Renal cortex interstitium (tissue), 11 donors: Measurements from ENCODE around the gene TMC3. TPM values are rescaled to one million over a fixed set of nuclear protein-coding genes. Genes with fewer than 3 reads are reported as not detected.

Source experiments
- DNase-seq, 11 donors: peaks; one replicate each; pipeline ENCODE4 v3.0.0-alpha.2; 2013; ENCODE audit warnings: low read depth in 9 of 11, low spot score in 4 of 11; ENCODE audit errors: extremely low read depth in 1 of 11
- polyA plus RNA-seq, 3 donors: library from polyadenylated mRNA; unstranded; fragments of 120-200 nt; gene quantifications; one replicate each; pipeline ENCODE4 v1.2.1, GENCODE V29; 2013; ENCODE audit not compliant: insufficient read length in 3 of 3

Gene TMC3
- polyA plus RNA-seq, 3 donors, result 0.08 to 0.38 (median 0.11) TPM

DNA sequence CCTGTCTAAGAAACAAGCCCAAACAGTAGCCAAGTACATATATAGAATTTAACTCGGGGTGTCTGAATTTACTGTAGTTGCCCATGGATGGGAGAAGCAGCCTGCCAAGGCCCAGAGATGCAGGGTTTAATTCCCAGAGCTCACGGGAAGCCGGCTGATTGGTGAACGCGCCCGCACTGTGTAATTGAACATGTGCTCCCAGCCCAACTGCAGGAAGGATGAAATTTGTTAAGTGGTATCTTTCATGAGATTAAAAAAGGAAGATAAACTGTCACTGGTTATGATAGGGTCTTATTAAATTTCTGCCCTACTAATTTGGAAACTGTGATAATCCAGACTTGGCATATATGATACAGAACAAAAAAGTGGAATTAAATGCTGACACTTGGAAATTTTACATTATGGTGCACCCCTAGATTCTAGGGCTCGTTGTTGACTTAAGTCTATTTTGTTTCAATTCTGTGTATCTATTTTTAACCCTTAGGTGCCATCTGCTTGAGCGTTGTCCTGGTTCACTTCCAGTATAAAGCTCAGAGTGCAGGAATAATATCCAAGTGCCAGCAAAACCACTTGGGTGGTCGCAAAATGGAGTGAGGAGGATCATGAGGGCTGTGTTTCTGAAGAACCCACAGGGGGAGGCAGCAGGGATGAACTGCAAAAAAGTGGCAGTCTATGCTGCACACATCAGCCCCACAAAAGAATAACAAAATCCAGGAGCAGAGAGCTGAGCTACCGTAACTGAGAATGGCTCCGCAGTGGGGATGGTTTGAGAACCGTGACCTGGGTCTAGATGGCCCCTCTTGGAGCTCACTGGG, 13.8 kb upstream of the TMC3 start:
- DNase-seq, result no peak

- no peak for DNase-seq
Measured at GRCh38 chr15:81386947-81387346, 12.9 kb upstream of the TMC3 start.

- no peak for DNase-seq
Measured at GRCh38 chr15:81385721-81386076, 11.7 kb upstream of the TMC3 start.

- no peak for DNase-seq
Measured at GRCh38 chr15:81384891-81385720, 11.1 kb upstream of the TMC3 start.

DNA sequence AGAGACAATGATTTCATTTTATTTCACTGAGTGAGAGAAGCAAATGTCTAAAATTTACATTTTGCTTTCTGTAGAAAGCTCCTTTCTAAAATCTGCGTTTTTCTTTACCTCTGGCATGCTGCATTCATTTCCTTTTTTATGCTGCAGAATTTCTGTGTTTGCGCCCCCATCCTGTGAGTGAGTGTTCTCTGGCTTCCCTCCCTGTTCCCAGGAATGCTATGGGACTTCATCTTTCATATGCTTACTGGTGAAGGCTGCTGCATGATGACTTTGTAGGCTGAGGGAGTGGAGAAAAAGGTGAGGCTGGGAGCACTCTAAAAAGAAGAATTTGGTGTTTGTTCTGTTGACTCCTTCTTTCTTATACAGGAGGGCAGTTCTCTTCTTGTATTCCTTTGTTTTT, 7.7 kb upstream of the TMC3 start:
- no peak for DNase-seq

DNA sequence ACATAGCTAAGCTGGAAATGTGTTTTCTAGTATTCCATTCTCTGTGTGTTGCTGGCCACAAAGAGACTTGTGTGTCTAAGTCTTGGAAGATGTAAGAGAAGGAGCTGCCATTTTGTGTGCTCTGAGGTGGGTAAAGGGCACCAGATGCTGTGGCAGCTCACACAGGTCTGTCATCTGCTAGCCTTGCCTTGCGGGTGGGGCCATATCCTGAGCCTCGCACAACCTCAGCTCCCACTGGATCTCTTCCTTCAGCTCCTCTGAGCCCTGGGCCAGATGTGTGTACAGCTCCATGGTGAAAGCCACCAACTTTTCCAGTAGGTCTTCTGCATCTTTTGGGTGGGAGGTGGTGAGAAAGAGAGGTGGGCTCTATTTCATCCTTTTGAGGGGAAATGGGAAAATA, 6.7 kb upstream of the TMC3 start:
- DNase-seq, result no peak

DNA sequence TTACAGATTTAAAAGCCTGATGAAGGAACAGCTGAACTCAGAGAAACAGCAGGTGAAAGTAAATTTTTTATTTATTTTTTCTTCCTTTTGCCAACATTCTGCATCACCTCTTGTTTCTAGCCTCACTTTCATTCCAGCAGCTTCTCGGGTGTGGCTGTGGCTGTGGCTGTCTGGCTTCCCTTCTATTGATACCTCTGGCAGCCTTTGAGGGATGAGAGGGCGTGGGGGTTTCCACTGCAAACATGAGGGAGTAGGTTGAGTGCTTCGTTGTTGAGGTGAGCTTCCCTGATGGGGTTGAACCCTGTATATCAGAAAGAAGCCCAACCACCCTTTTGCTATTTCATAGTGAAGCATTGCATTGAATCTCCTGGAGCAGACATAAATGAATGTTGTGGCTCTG, 6.2 kb upstream of the TMC3 start:
- no peak for DNase-seq

- DNase-seq, result no peak
Measured at GRCh38 chr15:81379269-81379668, 5.3 kb upstream of the TMC3 start.

- DNase-seq, result no peak
Measured at GRCh38 chr15:81378443-81378842, 4.4 kb upstream of the TMC3 start.

- no peak for DNase-seq
Measured at GRCh38 chr15:81377871-81378270, 3.9 kb upstream of the TMC3 start.

DNA sequence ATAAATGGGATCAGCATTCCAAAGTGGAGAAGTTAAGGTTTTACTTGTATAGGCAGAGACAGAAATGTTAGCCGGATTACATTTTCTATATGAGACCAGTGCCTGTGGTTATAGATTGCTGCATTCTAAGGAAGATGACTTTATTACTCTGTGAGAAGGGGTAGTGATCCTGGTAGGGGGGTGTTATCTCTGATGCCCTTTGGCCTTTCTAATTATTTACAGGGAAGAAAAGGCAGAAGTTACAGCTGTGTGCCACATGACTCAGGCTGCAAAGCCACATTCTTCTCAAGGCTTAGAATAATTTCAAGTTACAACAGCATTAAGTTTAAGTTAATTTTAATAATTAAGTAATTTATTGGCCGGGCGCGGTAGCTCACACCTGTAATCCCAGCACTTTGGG, 2.2 kb upstream of the TMC3 start:
- DNase-seq, result no peak

DNA sequence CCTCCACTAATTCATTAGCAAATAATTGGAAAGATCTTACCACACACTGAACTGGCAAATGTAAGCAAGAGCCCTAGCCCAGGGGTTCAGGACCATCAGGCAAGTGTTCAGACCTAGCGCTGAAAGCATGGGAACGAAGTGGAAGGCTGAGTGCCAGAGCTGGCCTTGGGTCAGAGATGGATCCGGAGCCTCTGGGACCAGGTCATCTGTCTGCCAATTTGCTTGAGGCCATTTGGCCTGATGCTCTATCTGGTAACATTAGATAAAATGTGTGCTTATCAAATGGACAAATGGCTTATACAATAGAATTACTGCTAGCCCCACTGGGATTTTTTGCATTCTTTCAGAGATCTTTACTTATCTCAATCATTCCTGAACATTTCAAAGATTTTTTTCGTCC, 1.4 kb upstream of the TMC3 start:
- no peak for DNase-seq

GRCh38 chr15:81373176-81373575, 837 bp downstream of the TMC3 start:
- DNase-seq, result no peak

DNA sequence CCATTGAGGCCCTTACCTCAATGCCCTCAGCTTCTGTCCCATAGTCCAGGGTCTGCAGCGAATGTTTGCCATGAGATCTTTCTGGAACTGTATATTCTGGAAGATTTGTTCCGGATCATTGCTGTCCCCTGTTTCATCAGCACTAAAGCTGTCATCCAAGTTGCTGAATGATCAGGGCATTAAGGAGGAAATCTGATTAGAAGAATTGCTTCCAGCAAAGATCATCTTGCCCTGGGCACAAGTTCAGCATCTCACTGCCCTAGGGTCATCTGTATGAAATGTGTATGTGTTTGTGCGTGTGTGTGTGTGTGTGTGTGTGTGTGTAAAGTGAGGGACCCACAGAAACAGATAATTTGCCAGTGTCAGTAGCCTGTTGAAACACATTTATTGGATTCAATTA, 1.4 kb downstream of the TMC3 start:
- DNase-seq, result no peak

GRCh38 chr15:81363718-81364500, 10.1 kb downstream of the TMC3 start:
- no peak for DNase-seq

- no peak for DNase-seq
Measured at GRCh38 chr15:81363276-81363675, 10.7 kb downstream of the TMC3 start.

- no peak for DNase-seq
Measured at GRCh38 chr15:81362790-81363189, 11.2 kb downstream of the TMC3 start.

GRCh38 chr15:81361891-81362290, 12.1 kb downstream of the TMC3 start:
- DNase-seq, result no peak

DNA sequence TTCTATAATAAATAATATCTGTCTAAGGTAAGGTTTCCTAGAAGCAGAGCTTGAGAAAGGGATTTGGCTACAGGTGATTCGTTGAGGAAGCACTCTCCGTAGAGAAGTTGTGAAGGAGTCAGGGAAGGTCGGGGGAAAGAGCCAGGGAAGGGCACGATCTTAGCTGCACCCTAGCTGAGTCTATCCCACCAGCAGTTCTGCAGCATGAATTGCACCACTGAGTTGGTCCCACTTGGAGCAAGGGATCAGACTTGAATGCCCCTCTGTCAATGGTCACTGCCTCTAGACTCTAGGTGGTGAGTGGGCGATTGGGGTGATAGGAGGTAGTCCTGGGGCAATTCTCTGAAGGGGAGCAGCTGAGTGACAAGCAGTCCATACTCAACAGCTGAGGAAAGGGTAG, 13.5 kb downstream of the TMC3 start:
- no peak for DNase-seq

DNA sequence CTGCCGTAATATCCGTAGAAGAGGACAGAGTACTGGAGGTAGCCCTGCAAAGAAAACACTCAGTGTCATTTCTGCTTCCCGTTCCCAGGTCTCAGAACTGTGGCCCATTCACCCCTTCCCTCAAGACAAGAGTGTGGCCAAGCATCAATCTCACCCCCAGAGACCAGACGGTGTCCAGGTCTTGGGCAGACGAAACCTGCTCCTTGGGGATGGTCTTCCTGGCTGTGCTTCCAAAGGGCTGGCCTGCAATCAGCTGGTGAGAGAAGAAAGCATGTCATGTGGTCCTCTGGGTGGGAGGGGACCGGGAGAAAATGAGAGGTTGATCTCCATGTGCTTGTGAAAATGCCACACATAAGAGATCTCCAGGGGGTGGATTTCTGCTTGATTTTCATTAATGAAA, 15.8 kb downstream of the TMC3 start:
- no peak for DNase-seq
